Measurements from ENCODE around the gene RGPD4.

DNA sequence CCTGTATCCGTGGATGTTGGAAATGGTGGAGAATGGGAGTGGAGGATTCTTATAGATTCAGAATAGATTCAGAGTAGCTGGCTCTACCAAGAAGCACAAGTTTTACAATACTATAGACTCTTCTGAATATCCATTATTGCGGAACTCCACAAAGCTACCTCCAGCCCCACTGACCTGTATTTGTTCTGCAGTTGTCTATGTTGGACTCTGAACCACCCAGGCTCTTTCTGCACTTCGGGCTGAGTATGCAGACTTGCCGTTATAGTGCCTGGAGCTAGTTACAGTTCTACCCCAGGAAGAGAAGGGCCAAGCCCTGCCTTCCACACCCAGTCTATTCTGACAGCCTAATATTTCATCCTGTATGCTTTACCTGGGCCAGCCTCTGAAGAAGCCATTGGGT is 4.4 kb upstream of the RGPD4 start:
- TF ChIP-seq, protein P1, sequence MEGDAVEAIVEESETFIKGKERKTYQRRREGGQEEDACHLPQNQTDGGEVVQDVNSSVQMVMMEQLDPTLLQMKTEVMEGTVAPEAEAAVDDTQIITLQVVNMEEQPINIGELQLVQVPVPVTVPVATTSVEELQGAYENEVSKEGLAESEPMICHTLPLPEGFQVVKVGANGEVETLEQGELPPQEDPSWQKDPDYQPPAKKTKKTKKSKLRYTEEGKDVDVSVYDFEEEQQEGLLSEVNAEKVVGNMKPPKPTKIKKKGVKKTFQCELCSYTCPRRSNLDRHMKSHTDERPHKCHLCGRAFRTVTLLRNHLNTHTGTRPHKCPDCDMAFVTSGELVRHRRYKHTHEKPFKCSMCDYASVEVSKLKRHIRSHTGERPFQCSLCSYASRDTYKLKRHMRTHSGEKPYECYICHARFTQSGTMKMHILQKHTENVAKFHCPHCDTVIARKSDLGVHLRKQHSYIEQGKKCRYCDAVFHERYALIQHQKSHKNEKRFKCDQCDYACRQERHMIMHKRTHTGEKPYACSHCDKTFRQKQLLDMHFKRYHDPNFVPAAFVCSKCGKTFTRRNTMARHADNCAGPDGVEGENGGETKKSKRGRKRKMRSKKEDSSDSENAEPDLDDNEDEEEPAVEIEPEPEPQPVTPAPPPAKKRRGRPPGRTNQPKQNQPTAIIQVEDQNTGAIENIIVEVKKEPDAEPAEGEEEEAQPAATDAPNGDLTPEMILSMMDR (IDR thresholded peaks at IDR 0.05) = no peak
- no peak for TF ChIP-seq EZH2 (IDR thresholded peaks at IDR 0.05; ENCODE audit: borderline replicate concordance, insufficient read depth, low read depth, low read length, poor library complexity, severe bottlenecking)
